ENCODE results near the gene ATF4.

DNA sequence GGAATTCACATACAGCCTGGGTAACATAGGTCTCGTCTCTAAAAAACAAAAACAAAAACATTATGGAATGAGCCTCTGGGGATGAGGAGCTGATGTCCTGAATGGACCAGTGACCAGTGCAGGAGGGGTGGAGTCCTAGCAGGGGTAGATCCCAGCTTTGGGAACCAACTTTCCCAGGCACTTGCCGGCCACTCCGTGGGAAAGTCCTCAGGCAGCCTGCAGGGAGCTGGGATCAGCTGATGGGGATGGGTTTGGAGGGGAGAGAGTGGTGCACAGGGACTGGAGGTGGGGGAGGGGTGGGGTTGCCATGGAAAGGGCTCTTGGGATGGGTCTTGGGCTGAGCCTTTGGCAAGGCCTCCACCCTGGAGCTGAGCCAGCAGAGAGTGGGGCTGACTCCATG is 44.5 kb upstream of the ATF4 start:
- TF ChIP-seq, protein P1, sequence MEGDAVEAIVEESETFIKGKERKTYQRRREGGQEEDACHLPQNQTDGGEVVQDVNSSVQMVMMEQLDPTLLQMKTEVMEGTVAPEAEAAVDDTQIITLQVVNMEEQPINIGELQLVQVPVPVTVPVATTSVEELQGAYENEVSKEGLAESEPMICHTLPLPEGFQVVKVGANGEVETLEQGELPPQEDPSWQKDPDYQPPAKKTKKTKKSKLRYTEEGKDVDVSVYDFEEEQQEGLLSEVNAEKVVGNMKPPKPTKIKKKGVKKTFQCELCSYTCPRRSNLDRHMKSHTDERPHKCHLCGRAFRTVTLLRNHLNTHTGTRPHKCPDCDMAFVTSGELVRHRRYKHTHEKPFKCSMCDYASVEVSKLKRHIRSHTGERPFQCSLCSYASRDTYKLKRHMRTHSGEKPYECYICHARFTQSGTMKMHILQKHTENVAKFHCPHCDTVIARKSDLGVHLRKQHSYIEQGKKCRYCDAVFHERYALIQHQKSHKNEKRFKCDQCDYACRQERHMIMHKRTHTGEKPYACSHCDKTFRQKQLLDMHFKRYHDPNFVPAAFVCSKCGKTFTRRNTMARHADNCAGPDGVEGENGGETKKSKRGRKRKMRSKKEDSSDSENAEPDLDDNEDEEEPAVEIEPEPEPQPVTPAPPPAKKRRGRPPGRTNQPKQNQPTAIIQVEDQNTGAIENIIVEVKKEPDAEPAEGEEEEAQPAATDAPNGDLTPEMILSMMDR (IDR thresholded peaks at IDR 0.05; ENCODE audit: low read length), result no peak
- no peak for TF ChIP-seq EZH2phosphoT487 (IDR thresholded peaks at IDR 0.05; ENCODE audit: low read length)

Measured in MM.1S (cell line).